ENCODE measurements around the gene TBC1D19. TPM values are rescaled to one million over a fixed set of nuclear protein-coding genes. Genes with fewer than 3 reads are reported as not detected.
A peak's percentile ranks its signal among the peaks of the same experiment; 100 is the strongest.

Gene TBC1D19
- total RNA-seq, 1 experiment from 2014 or later = 4.0 TPM

- Histone ChIP-seq H3K27me3 (ENCODE audit: low read length) (no peaks in the 10 kb centered on the region), H3K9me3 (ENCODE audit: low read length) (no peaks in the 10 kb centered on the region), H3K36me3 (ENCODE audit: low read depth, low read length) (no peaks in the 10 kb centered on the region; the same call in 1 of the 2 replicates), H2AFZ (ENCODE audit: low read length) (no peak overlapping the region), H3K27ac (ENCODE audit: low read length) (no peak overlapping the region), H3K4me2 (ENCODE audit: low read length) (no peak overlapping the region), H3K79me2 (ENCODE audit: low read length) (no peaks in the 10 kb centered on the region), H3K4me3 (ENCODE audit: low read length) (no peak overlapping the region), H3F3A (ENCODE audit: low read length, unreplicated experiment) (no peaks in the 10 kb centered on the region), H3K9me2 (replicated peaks; ENCODE audit: low read length) (no peaks in the 10 kb centered on the region), H3K9ac (ENCODE audit: low read length) (no peak overlapping the region), H4K20me1 (ENCODE audit: low read length) (no peaks in the 10 kb centered on the region), H3K4me1 (ENCODE audit: insufficient read depth, low read length) (peaks cover 9% of the 10 kb centered on the region)
- peak; percentile 27; the same call in 1 of the 2 replicates for ATAC-seq
- CTCF ChIA-PET = no interaction called here
- intact Hi-C loops (cut with micrococcal nuclease) = loop anchor here (1.0 to 10.0 kb wide), 4 partner anchors 145 to 261 kb away; partner anchors contain the start of gene STIM2
- no TSS peak for BruUV-seq (replicated peaks)
- peak; percentile 44 for DNase-seq
- POLR2A ChIA-PET (ENCODE audit: unreplicated experiment) = no interaction called here
- TF ChIP-seq EZH2phosphoT487 (IDR thresholded peaks at IDR 0.05; ENCODE audit: borderline replicate concordance, low read length) (no peak), EZH2 (IDR thresholded peaks at IDR 0.05; ENCODE audit: low read length, unreplicated experiment) (no peak), CTCF (conservative IDR thresholded peaks at IDR 0.05; ENCODE audit: low read depth, low read length) (peak; percentile 72)
These were observed 136.2 kb downstream of the TBC1D19 start for GRCh38 chr4:26719954-26720552.

- Histone ChIP-seq H3F3A (ENCODE audit: low read length, unreplicated experiment) (no peaks in the 10 kb centered on the region), H2AFZ (ENCODE audit: low read length) (no peak overlapping the region), H3K4me3 (ENCODE audit: low read length) (no peak overlapping the region), H3K9ac (ENCODE audit: low read length) (no peak overlapping the region), H3K9me2 (replicated peaks; ENCODE audit: low read length) (no peaks in the 10 kb centered on the region), H3K36me3 (ENCODE audit: low read depth, low read length) (no peaks in the 10 kb centered on the region; the same call in 1 of the 2 replicates), H3K27me3 (ENCODE audit: low read length) (no peaks in the 10 kb centered on the region), H3K4me1 (ENCODE audit: insufficient read depth, low read length) (peaks cover 9% of the 10 kb centered on the region), H4K20me1 (ENCODE audit: low read length) (no peaks in the 10 kb centered on the region), H3K4me2 (ENCODE audit: low read length) (no peak overlapping the region), H3K27ac (ENCODE audit: low read length) (no peak overlapping the region), H3K9me3 (ENCODE audit: low read length) (no peaks in the 10 kb centered on the region), H3K79me2 (ENCODE audit: low read length) (no peaks in the 10 kb centered on the region)
- ChIA-PET POLR2A (ENCODE audit: unreplicated experiment) (no interaction called here), CTCF (no interaction called here)
- DNase-seq = no peak
- no peak for ATAC-seq
- intact Hi-C loops (cut with micrococcal nuclease) = loop anchor here (5.0 to 10.0 kb wide), 3 partner anchors 143 to 249 kb away; partner anchors contain the start of gene STIM2
- no peak for TF ChIP-seq EZH2 (IDR thresholded peaks at IDR 0.05; ENCODE audit: low read length, unreplicated experiment)
- BruUV-seq (replicated peaks) = no TSS peak
These were observed 137.8 kb downstream of the TBC1D19 start for GRCh38 chr4:26721685-26722084.

- TF ChIP-seq CTCF (conservative IDR thresholded peaks at IDR 0.05; ENCODE audit: low read depth, low read length) (no peak), EZH2phosphoT487 (IDR thresholded peaks at IDR 0.05; ENCODE audit: borderline replicate concordance, low read length) (no peak), EZH2 (IDR thresholded peaks at IDR 0.05; ENCODE audit: low read length, unreplicated experiment) (no peak)
These were observed 139.3 kb downstream of the TBC1D19 start for GRCh38 chr4:26723216-26723615.

More at GRCh38 chr4:26723216-26723615, 139.3 kb downstream of the TBC1D19 start:
- Histone ChIP-seq H3K4me2 (ENCODE audit: low read length) (no peak overlapping the region), H3F3A (ENCODE audit: low read length, unreplicated experiment) (no peaks in the 10 kb centered on the region), H3K9me2 (replicated peaks; ENCODE audit: low read length) (no peaks in the 10 kb centered on the region), H3K27ac (ENCODE audit: low read length) (no peak overlapping the region), H3K9ac (ENCODE audit: low read length) (no peak overlapping the region), H3K4me3 (ENCODE audit: low read length) (no peak overlapping the region), H4K20me1 (ENCODE audit: low read length) (no peaks in the 10 kb centered on the region), H2AFZ (ENCODE audit: low read length) (no peak overlapping the region), H3K27me3 (ENCODE audit: low read length) (no peaks in the 10 kb centered on the region), H3K36me3 (ENCODE audit: low read depth, low read length) (no peaks in the 10 kb centered on the region; the same call in 1 of the 2 replicates), H3K4me1 (ENCODE audit: insufficient read depth, low read length) (no peaks in the 10 kb centered on the region), H3K9me3 (ENCODE audit: low read length) (no peaks in the 10 kb centered on the region), H3K79me2 (ENCODE audit: low read length) (no peaks in the 10 kb centered on the region)
- ATAC-seq (no peak), DNase-seq (no peak)
- no TSS peak for BruUV-seq (replicated peaks)
- ChIA-PET CTCF (interaction anchor here (0.6 kb wide), 1 partner anchor 397 kb away, joined by 3 read pairs; no protein-coding TSS in a partner anchor), POLR2A (ENCODE audit: unreplicated experiment) (no interaction called here)
- intact Hi-C loops (cut with micrococcal nuclease) = loop anchor here (5.0 to 10.0 kb wide), 3 partner anchors 142 to 251 kb away; partner anchors contain the start of gene STIM2

Measured in PC-3 (cell line).